Naive thymus-derived CD8-positive, alpha-beta T cell (primary cell): ENCODE results near the gene MPZL2. TPM values are rescaled to one million over a fixed set of nuclear protein-coding genes. Genes with fewer than 3 reads are reported as not detected.

Experiments used
- ATAC-seq, 2 donors: fragments of 150-1000 bp; cut with Tn5 transposase in 1 of 2; sonication (Bioruptor Pico), chemical (Tn5 transposase) in 1 of 2; 1 replicate in 1 of 2; 2 replicates in 1 of 2; pipeline ENCODE4 v1.10.0; 2021; ENCODE audit warnings: mild to moderate bottlenecking in 2 of 2, moderate library complexity in 2 of 2
- POLR2A ChIA-PET: fragments of 350-600 bp; sonication (Branson Sonifier 250); formaldehyde crosslinking; loops from one replicate; lab custom pipeline; 2021; ENCODE audit warnings: antibody characterized with exemption; lab: Charles Lee
- DNase-seq, 10 donors: peaks; one replicate each; pipeline versions ENCODE4 v3.0.0 to v3.0.0-alpha.2; 2020 to 2022
- H3K27ac Mint-ChIP-seq, 10 donors: one replicate each; pipeline ENCODE4 v1.8.0; 2020 to 2022; ENCODE audit warnings: mild to moderate bottlenecking in 10 of 10, mixed read lengths in 10 of 10, moderate library complexity in 4 of 10, inconsistent platforms in 1 of 10
- H3K27me3 Mint-ChIP-seq, 5 donors: one replicate each; pipeline ENCODE4 v1.8.0; 2021 to 2022; ENCODE audit warnings: mixed read lengths in 5 of 5
- H3K36me3 Mint-ChIP-seq, 3 donors: one replicate each; pipeline ENCODE4 v1.8.0; 2020 to 2022; ENCODE audit warnings: mixed read lengths in 3 of 3, mild to moderate bottlenecking in 2 of 3, inconsistent platforms in 1 of 3
- H3K4me1 Mint-ChIP-seq, 4 donors: one replicate each; pipeline ENCODE4 v1.8.0; 2021 to 2022; ENCODE audit warnings: mixed read lengths in 4 of 4
- H3K4me3 Mint-ChIP-seq, 10 donors: one replicate each; pipeline ENCODE4 v1.8.0; 2020 to 2022; ENCODE audit warnings: mild to moderate bottlenecking in 10 of 10, mixed read lengths in 10 of 10, moderate library complexity in 6 of 10, inconsistent platforms in 1 of 10
- H3K9me3 Mint-ChIP-seq, 9 donors: one replicate each; pipeline ENCODE4 v1.8.0; 2020 to 2022; ENCODE audit warnings: mixed read lengths in 9 of 9, mild to moderate bottlenecking in 3 of 9, inconsistent platforms in 1 of 9, moderate library complexity in 1 of 9
- polyA plus RNA-seq, 3 donors: library from polyadenylated mRNA; unstranded; fragments of 300-500 nt; fragmentation: Illumina TruSeq; gene quantifications; one replicate each; pipeline ENCODE4 v1.2.3, GENCODE V29; 2021
- total RNA-seq, 8 experiments: library from RNA in 2 of 8; stranded (reverse) in 2 of 8; gene quantifications; one replicate each; pipeline ENCODE4 v1.2.3 and lab custom pipeline; 2021 to 2026

MPZL2 gene
- total and polyA plus RNA-seq, 5 experiments from 2014 or later = 0.94 to 3.1 (median 2.8) TPM

GRCh38 chr11:118210323-118210722, 53.8 kb downstream of the MPZL2 start:
- Mint-ChIP-seq H3K9me3 (peaks cover 0 to 3% (median 0%) of the 10 kb centered on the region in 9 donors), H3K27ac (peak overlapping the region in 4 of 10 donors; percentile 26 to 63 (median 44)), H3K4me1 (peaks cover 52 to 79% (median 68%) of the 10 kb centered on the region in 4 donors), H3K36me3 (peaks cover 14 to 72% (median 43%) of the 10 kb centered on the region in 3 donors), H3K4me3 (no peak overlapping the region), H3K27me3 (no peaks in the 10 kb centered on the region)
- DNase-seq (no peak), ATAC-seq (no peak)
- POLR2A ChIA-PET = interaction anchor here (1.1 kb wide), 1 partner anchor 94 kb away, joined by 5 read pairs; the partner anchor contains the start of gene CD3E

GRCh38 chr11:118209033-118209432, 55.1 kb downstream of the MPZL2 start:
- Mint-ChIP-seq H3K4me3 (no peak overlapping the region), H3K9me3 (peaks cover 0 to 3% (median 0%) of the 10 kb centered on the region in 9 donors), H3K4me1 (peaks cover 42 to 69% (median 56%) of the 10 kb centered on the region in 4 donors), H3K27ac (peak overlapping the region in 8 of 10 donors; percentile 3 to 86 (median 73)), H3K27me3 (no peaks in the 10 kb centered on the region), H3K36me3 (peaks cover 16 to 69% (median 48%) of the 10 kb centered on the region in 3 donors)
- DNase-seq (no peak), ATAC-seq (no peak)
- POLR2A ChIA-PET = interaction anchor here (0.7 to 1.3 kb wide), 5 partner anchors 10 to 96 kb away, joined by 3 to 6 read pairs (median 5); partner anchors contain the start of genes CD3E and JAML

GRCh38 chr11:118207079-118207478, 57.0 kb downstream of the MPZL2 start:
- Mint-ChIP-seq H3K36me3 (peaks cover 11 to 50% (median 37%) of the 10 kb centered on the region in 3 donors), H3K4me3 (peak overlapping the region in 7 of 10 donors; percentile 60 to 80 (median 68)), H3K27ac (peak overlapping the region in 7 of 10 donors; percentile 85 to 94 (median 91)), H3K4me1 (peaks cover 25 to 49% (median 36%) of the 10 kb centered on the region in 4 donors), H3K9me3 (peaks cover 0 to 3% (median 0%) of the 10 kb centered on the region in 9 donors), H3K27me3 (no peaks in the 10 kb centered on the region)
- ATAC-seq (no peak), DNase-seq (no peak)
- POLR2A ChIA-PET = interaction anchor here (1.4 to 3.5 kb wide), 4 partner anchors 8 to 44 kb away, joined by 4 to 19 read pairs (median 8); partner anchors contain the start of gene JAML

GRCh38 chr11:118206391-118207031, 57.6 kb downstream of the MPZL2 start:
- POLR2A ChIA-PET = interaction anchor here (1.4 to 3.5 kb wide), 5 partner anchors 7 to 45 kb away, joined by 4 to 19 read pairs (median 4); partner anchors contain the start of gene JAML
- peak overlapping the region in 9 of 10 donors; percentile 58 to 80 (median 68) for H3K4me3 Mint-ChIP-seq
- H3K27ac Mint-ChIP-seq = peak overlapping the region in 7 of 10 donors; percentile 85 to 94 (median 91)
- peaks cover 11 to 44% (median 35%) of the 10 kb centered on the region in 3 donors for H3K36me3 Mint-ChIP-seq
- DNase-seq (no peak), ATAC-seq (peak in 1 of 2 donors; percentile 31)
- peaks cover 0 to 3% (median 0%) of the 10 kb centered on the region in 9 donors for H3K9me3 Mint-ChIP-seq
- peaks cover 20 to 44% (median 30%) of the 10 kb centered on the region in 4 donors for H3K4me1 Mint-ChIP-seq
- H3K27me3 Mint-ChIP-seq = no peaks in the 10 kb centered on the region

GRCh38 chr11:118205606-118206378, 58.3 kb downstream of the MPZL2 start:
- Mint-ChIP-seq H3K4me3 (peak overlapping the region in 9 of 10 donors; percentile 58 to 80 (median 68)), H3K27me3 (no peaks in the 10 kb centered on the region), H3K9me3 (peaks cover 0 to 3% (median 0%) of the 10 kb centered on the region in 9 donors), H3K36me3 (peaks cover 11 to 37% (median 32%) of the 10 kb centered on the region in 3 donors), H3K27ac (peak overlapping the region in 7 of 10 donors; percentile 85 to 94 (median 91)), H3K4me1 (peaks cover 20 to 38% (median 28%) of the 10 kb centered on the region in 4 donors)
- POLR2A ChIA-PET = interaction anchor here (0.6 to 3.5 kb wide), 6 partner anchors 8 to 148 kb away, joined by 4 to 19 read pairs (median 4); partner anchors contain the start of gene JAML
- DNase-seq (no peak), ATAC-seq (peak in 1 of 2 donors; percentile 10)

Other genes starting within 250 kb of the MPZL2 start
- gene TMPRSS4, start 187.2 kb downstream of the MPZL2 start, total RNA-seq = not detected
- gene TMPRSS4, start 187.2 kb downstream of the MPZL2 start, polyA plus RNA-seq = not detected
- under 1 TPM; 0.70 to 0.91 TPM for gene SMIM35, start 177.3 kb downstream of the MPZL2 start, total RNA-seq
- under 1 TPM; 0.15 to 0.68 (median 0.60) TPM for gene SMIM35, start 177.3 kb downstream of the MPZL2 start, polyA plus RNA-seq
- gene SCN4B, start 111.5 kb downstream of the MPZL2 start, total RNA-seq = not detected
- not detected for gene SCN4B, start 111.5 kb downstream of the MPZL2 start, polyA plus RNA-seq
- not detected for gene SCN2B, start 87.7 kb downstream of the MPZL2 start, total RNA-seq
- gene SCN2B, start 87.7 kb downstream of the MPZL2 start, polyA plus RNA-seq = not detected
- 100 to 1,000 TPM; 157 to 161 TPM for gene JAML, start 39.3 kb downstream of the MPZL2 start, total RNA-seq
- 100 to 1,000 TPM; 120 to 195 (median 159) TPM for gene JAML, start 39.3 kb downstream of the MPZL2 start, polyA plus RNA-seq
- 10 to 100 TPM; 11.2 to 12.6 TPM for gene MPZL3, start 11.9 kb downstream of the MPZL2 start, total RNA-seq
- 1 to 10 TPM; 1.9 to 3.4 (median 3.2) TPM for gene MPZL3, start 11.9 kb downstream of the MPZL2 start, polyA plus RNA-seq
- 100 to 1,000 TPM; 564 to 620 TPM for gene CD3E, start 40.4 kb upstream of the MPZL2 start, total RNA-seq
- 1,000 to 10,000 TPM in 1 of 3 donors, 100 to 1,000 TPM in 2; 811 to 1,213 (median 948) TPM for gene CD3E, start 40.4 kb upstream of the MPZL2 start, polyA plus RNA-seq
- 100 to 1,000 TPM; 355 to 362 TPM for gene CD3D, start 78.4 kb upstream of the MPZL2 start, total RNA-seq
- 1,000 to 10,000 TPM; 1,161 to 1,259 (median 1,215) TPM for gene CD3D, start 78.4 kb upstream of the MPZL2 start, polyA plus RNA-seq
- 100 to 1,000 TPM; 202 to 209 TPM for gene CD3G, start 80.0 kb upstream of the MPZL2 start, total RNA-seq
- gene CD3G, start 80.0 kb upstream of the MPZL2 start, polyA plus RNA-seq = 100 to 1,000 TPM; 397 to 400 (median 397) TPM
- 10 to 100 TPM; 48.7 to 52.8 TPM for gene UBE4A, start 95.3 kb upstream of the MPZL2 start, total RNA-seq
- 10 to 100 TPM; 20.7 to 31.0 (median 24.3) TPM for gene UBE4A, start 95.3 kb upstream of the MPZL2 start, polyA plus RNA-seq
- gene ATP5MG, start 137.3 kb upstream of the MPZL2 start, total RNA-seq = 100 to 1,000 TPM; 145 to 172 TPM
- gene ATP5MG, start 137.3 kb upstream of the MPZL2 start, polyA plus RNA-seq = 100 to 1,000 TPM; 649 to 923 (median 790) TPM
- 100 to 1,000 TPM; 149 to 161 TPM for gene KMT2A, start 172.2 kb upstream of the MPZL2 start, total RNA-seq
- 10 to 100 TPM; 16.9 to 30.5 (median 19.5) TPM for gene KMT2A, start 172.2 kb upstream of the MPZL2 start, polyA plus RNA-seq